KMS-11 (cell line): ENCODE measurements around the gene CCDC141.

Experiments
- H2AFZ ChIP-seq: fragments of 200-600 bp; sonication (generic); 2 replicates; pipeline ENCODE4 v1.6.1; 2016; ENCODE audit warnings: antibody characterized with exemption, mixed run types, low read depth
- H3K27ac ChIP-seq: fragments of 200-600 bp; sonication (generic); 2 replicates; pipeline ENCODE4 v1.6.1; 2016; ENCODE audit warnings: mild to moderate bottlenecking, mixed run types
- H3K27me3 ChIP-seq: fragments of 200-600 bp; sonication (generic); 2 replicates; pipeline ENCODE4 v1.6.1; 2017; ENCODE audit warnings: mild to moderate bottlenecking, low read depth, mixed run types, moderate library complexity; ENCODE audit not compliant: insufficient read depth
- H3K36me3 ChIP-seq: fragments of 200-600 bp; sonication (generic); 2 replicates; pipeline ENCODE4 v1.6.1; 2017; ENCODE audit warnings: mild to moderate bottlenecking, mixed run types; ENCODE audit not compliant: insufficient read depth
- H3K4me1 ChIP-seq: fragments of 200-600 bp; sonication (generic); 2 replicates; pipeline ENCODE4 v1.6.1; 2016; ENCODE audit warnings: mild to moderate bottlenecking, low read depth, mixed run types; ENCODE audit not compliant: poor library complexity, severe bottlenecking
- H3K4me2 ChIP-seq: fragments of 200-600 bp; sonication (generic); 2 replicates; pipeline ENCODE4 v1.7.0; 2016; ENCODE audit warnings: mild to moderate bottlenecking, mixed run types
- H3K4me3 ChIP-seq: fragments of 200-600 bp; sonication (generic); IDR thresholded peaks from 2 replicates; pipeline ENCODE4 v1.6.1; 2017; ENCODE audit warnings: low read depth, low read length, mixed read lengths; ENCODE audit not compliant: insufficient read depth
- H3K79me2 ChIP-seq: fragments of 200-600 bp; sonication (generic); 2 replicates; pipeline ENCODE4 v1.6.1; 2016; ENCODE audit warnings: low read depth, mixed run types; ENCODE audit not compliant: insufficient read depth
- H3K9ac ChIP-seq: fragments of 200-600 bp; sonication (generic); 2 replicates; pipeline ENCODE4 v1.6.1; 2016; ENCODE audit warnings: mild to moderate bottlenecking, mixed run types
- H4K20me1 ChIP-seq: fragments of 200-600 bp; sonication (generic); 2 replicates; pipeline ENCODE4 v1.6.1; 2016; ENCODE audit warnings: mild to moderate bottlenecking, mixed run types; ENCODE audit not compliant: insufficient read depth
- TF ChIP-seq, protein P1 (sequence below): fragments of 200-600 bp; sonication (generic); conservative IDR thresholded peaks from 2 replicates; pipeline ENCODE4 v1.6.1; 2017; ENCODE audit warnings: low read depth, mild to moderate bottlenecking, antibody characterized with exemption, low read length, moderate library complexity, mixed read lengths

Gene CCDC141

DNA sequence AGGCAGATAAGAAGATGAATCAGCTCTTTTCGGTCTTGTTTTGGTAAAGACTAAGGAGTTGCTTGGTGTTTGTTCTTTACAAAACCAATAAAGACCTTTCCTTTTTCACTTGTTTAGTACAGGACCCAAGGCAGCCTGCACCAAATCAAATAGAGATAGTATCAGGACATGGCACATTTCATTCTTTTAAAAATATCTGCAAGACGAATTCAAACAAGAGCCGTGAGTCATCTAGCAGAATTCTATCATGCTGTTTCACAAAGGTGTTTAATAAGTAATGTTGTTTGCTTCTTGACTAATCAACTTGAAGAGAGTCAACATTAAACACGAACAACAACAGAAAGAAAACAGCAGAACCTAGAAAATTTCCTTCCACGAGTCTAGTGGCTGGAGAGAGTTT, 139.9 kb downstream of the CCDC141 start:
- Histone ChIP-seq H3K27ac (no peak overlapping the region), H3K27me3 (no peaks in the 10 kb centered on the region), H3K36me3 (no peaks in the 10 kb centered on the region), H3K4me3 (no peak overlapping the region), H3K9ac (no peak overlapping the region), H3K79me2 (no peaks in the 10 kb centered on the region), H4K20me1 (no peaks in the 10 kb centered on the region), H2AFZ (no peak overlapping the region), H3K4me2 (no peak overlapping the region), H3K4me1 (peaks cover 49% of the 10 kb centered on the region)
- TF ChIP-seq, protein P1, sequence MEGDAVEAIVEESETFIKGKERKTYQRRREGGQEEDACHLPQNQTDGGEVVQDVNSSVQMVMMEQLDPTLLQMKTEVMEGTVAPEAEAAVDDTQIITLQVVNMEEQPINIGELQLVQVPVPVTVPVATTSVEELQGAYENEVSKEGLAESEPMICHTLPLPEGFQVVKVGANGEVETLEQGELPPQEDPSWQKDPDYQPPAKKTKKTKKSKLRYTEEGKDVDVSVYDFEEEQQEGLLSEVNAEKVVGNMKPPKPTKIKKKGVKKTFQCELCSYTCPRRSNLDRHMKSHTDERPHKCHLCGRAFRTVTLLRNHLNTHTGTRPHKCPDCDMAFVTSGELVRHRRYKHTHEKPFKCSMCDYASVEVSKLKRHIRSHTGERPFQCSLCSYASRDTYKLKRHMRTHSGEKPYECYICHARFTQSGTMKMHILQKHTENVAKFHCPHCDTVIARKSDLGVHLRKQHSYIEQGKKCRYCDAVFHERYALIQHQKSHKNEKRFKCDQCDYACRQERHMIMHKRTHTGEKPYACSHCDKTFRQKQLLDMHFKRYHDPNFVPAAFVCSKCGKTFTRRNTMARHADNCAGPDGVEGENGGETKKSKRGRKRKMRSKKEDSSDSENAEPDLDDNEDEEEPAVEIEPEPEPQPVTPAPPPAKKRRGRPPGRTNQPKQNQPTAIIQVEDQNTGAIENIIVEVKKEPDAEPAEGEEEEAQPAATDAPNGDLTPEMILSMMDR: no peak

DNA sequence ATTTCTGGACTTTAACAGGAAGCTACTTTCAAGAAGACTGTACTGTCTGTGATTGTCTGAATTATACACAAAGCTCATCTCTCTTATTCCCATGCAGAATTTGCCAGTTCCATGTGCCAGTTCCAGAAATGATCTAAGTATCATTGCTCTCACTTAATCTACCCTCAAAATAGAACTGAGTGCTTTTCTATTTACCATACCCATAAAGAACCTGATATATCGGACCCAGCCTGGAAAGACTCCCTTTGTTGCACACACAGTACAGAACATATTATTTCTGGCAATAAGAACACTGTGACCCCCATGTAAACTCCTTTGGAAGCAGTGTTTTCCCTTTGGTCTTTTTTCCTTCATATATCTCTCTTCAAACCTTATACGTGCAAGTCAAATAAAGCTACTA, 140.4 kb downstream of the CCDC141 start:
- Histone ChIP-seq H3K4me1 (peaks cover 44% of the 10 kb centered on the region), H4K20me1 (no peaks in the 10 kb centered on the region), H3K36me3 (no peaks in the 10 kb centered on the region), H3K27ac (no peak overlapping the region), H3K27me3 (no peaks in the 10 kb centered on the region), H3K79me2 (no peaks in the 10 kb centered on the region), H3K4me2 (no peak overlapping the region), H3K4me3 (no peak overlapping the region), H3K9ac (no peak overlapping the region), H2AFZ (no peak overlapping the region)
- TF ChIP-seq, protein P1: no peak

DNA sequence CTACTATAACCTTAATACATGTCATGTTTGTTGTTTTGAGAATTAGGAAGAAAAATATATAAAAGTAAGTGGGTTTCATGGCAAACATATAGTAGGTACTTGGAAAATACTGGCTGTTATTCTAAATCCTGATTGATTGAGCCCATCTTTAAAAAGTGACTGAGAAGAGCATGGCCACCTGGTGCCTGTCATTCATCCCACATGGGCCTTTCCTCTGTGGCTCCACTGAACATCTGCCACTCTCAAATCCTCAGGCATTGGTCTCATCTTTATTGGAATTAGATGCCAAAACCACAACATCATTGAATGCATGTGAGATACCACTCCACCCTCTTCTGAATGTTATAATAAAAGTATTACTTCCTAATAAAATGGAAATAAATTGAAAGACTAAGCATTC, 141.1 kb downstream of the CCDC141 start:
- Histone ChIP-seq H3K27me3 (no peaks in the 10 kb centered on the region), H4K20me1 (no peaks in the 10 kb centered on the region), H3K4me3 (no peak overlapping the region), H3K9ac (no peak overlapping the region), H3K4me2 (no peak overlapping the region), H3K4me1 (peaks cover 37% of the 10 kb centered on the region), H3K79me2 (no peaks in the 10 kb centered on the region), H2AFZ (no peak overlapping the region), H3K27ac (no peak overlapping the region), H3K36me3 (no peaks in the 10 kb centered on the region)
- TF ChIP-seq, protein P1: no peak

DNA sequence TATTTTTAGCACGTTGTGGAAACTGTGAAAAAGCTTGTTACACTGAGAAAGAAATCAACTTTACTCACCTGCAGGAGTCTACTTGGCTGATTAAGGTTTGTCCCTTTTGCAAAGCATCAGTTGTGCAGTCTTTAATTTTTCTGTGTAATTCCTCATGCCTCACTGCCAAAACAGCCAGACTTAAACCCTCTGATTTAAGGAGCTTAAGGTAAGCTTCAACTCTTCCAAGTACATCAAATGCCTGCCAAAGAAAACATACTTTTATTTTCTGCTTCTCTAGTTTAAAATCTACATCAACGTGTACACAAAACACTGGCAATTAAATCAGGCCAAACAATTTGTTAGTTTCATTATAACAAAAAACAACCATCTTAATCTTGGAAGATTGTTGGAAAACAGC, 144.7 kb downstream of the CCDC141 start:
- H3K4me2 ChIP-seq: no peak overlapping the region
- H2AFZ ChIP-seq: no peak overlapping the region
- no peaks in the 10 kb centered on the region for H3K79me2 ChIP-seq
- no peak overlapping the region for H3K4me3 ChIP-seq
- no peak overlapping the region for H3K27ac ChIP-seq
- H3K27me3 ChIP-seq: no peaks in the 10 kb centered on the region
- TF ChIP-seq, protein P1: no peak
- H3K4me1 ChIP-seq: peaks cover 7% of the 10 kb centered on the region
- H3K9ac ChIP-seq: no peak overlapping the region
- no peaks in the 10 kb centered on the region for H3K36me3 ChIP-seq
- H4K20me1 ChIP-seq: no peaks in the 10 kb centered on the region

DNA sequence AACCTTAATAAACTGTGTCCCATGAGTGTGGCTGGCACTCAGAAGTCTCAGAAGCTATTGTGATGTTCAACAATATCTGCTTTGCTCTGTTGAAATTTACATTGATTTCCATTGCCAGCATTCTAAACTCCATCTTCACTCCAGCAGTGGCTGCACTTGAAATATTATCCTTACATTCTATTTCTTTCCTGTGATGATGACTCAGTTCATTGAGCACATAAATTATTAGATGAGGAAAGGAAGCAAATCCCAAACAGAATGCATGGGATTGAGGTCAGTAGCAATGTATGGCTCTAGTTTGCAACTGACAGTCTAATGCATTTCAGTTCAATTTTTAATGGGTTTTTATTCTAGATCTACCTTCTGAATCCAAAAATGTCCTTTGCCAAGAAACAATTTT, 150.3 kb downstream of the CCDC141 start:
- no peaks in the 10 kb centered on the region for H3K36me3 ChIP-seq
- no peaks in the 10 kb centered on the region for H3K4me1 ChIP-seq
- no peaks in the 10 kb centered on the region for H3K27me3 ChIP-seq
- TF ChIP-seq, protein P1: no peak
- no peak overlapping the region for H3K4me3 ChIP-seq
- H3K79me2 ChIP-seq: no peaks in the 10 kb centered on the region
- no peak overlapping the region for H3K4me2 ChIP-seq
- no peak overlapping the region for H3K9ac ChIP-seq
- no peak overlapping the region for H3K27ac ChIP-seq
- H2AFZ ChIP-seq: no peak overlapping the region
- H4K20me1 ChIP-seq: no peaks in the 10 kb centered on the region
